ENCODE results near the gene KRT7.

KRT7 gene

DNA sequence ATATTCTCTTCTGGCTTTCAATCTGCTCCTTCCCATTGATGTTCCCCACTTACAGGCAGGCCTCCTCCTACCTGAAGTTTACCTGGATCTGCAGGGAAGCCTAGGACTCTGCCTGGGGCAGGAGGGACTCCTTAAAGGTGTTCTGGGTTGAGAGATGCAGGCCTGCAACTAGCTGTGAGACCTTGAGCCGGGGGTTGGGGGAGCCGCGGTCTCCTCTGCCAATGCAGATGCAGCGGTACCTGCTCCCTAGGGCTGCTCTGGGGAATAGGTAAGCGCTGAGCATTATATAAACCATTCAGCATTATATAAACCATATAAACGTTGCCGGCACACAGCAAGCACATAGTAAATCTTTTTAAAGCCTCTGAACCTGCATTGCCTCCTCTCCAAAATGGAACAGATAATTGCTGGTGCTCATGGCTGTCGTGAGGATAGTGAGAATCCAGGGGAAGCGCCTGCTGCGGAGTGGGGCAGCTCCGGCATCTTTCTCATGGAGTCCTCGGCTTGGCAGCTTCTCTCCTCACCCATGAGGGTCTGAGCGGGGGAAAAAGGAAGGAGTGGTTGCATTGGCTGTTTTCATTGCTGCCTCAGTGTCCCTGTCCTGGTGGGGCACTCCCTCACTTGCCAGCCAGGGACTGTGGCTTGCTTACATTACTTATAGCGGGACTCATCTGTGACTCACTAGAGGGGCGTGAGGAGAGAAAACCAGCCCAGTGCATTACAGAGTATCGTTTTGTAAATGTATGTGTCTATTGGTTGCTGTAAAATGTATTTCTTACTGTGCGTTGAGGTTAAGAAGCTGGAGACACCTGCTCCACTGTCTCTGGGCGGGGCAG is 28.7 kb upstream of the KRT7 start:
- DNase-seq (ENCODE audit: low read depth, low spot score), result peak; percentile 50
- TF ChIP-seq, protein P1, sequence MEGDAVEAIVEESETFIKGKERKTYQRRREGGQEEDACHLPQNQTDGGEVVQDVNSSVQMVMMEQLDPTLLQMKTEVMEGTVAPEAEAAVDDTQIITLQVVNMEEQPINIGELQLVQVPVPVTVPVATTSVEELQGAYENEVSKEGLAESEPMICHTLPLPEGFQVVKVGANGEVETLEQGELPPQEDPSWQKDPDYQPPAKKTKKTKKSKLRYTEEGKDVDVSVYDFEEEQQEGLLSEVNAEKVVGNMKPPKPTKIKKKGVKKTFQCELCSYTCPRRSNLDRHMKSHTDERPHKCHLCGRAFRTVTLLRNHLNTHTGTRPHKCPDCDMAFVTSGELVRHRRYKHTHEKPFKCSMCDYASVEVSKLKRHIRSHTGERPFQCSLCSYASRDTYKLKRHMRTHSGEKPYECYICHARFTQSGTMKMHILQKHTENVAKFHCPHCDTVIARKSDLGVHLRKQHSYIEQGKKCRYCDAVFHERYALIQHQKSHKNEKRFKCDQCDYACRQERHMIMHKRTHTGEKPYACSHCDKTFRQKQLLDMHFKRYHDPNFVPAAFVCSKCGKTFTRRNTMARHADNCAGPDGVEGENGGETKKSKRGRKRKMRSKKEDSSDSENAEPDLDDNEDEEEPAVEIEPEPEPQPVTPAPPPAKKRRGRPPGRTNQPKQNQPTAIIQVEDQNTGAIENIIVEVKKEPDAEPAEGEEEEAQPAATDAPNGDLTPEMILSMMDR (IDR thresholded peaks at IDR 0.05; ENCODE audit: low read depth, low read length), result no peak
- in situ Hi-C loops (cut with HindIII; ENCODE audit: low sequenced_read_pairs), result no loop called here
- H3K4me3 ChIP-seq (ENCODE audit: low read depth, low read length), result no peak overlapping the region

- in situ Hi-C loops (cut with HindIII; ENCODE audit: low sequenced_read_pairs), result no loop called here
- no peak overlapping the region for H3K4me3 ChIP-seq (ENCODE audit: low read depth, low read length)
- TF ChIP-seq, protein P1 (IDR thresholded peaks at IDR 0.05; ENCODE audit: low read depth, low read length), result no peak
- no peak for DNase-seq (ENCODE audit: low read depth, low spot score)
Measured at GRCh38 chr12:52204931-52205505, 28.0 kb upstream of the KRT7 start.

GRCh38 chr12:52205612-52206303 is 27.3 kb upstream of the KRT7 start:
- no peak overlapping the region for H3K4me3 ChIP-seq (ENCODE audit: low read depth, low read length)
- in situ Hi-C loops (cut with HindIII; ENCODE audit: low sequenced_read_pairs), result no loop called here
- DNase-seq (ENCODE audit: low read depth, low spot score), result no peak
- TF ChIP-seq, protein P1 (IDR thresholded peaks at IDR 0.05; ENCODE audit: low read depth, low read length), result no peak

- no peak overlapping the region for H3K4me3 ChIP-seq (ENCODE audit: low read depth, low read length)
- TF ChIP-seq, protein P1 (IDR thresholded peaks at IDR 0.05; ENCODE audit: low read depth, low read length), result no peak
- DNase-seq (ENCODE audit: low read depth, low spot score), result no peak
- in situ Hi-C loops (cut with HindIII; ENCODE audit: low sequenced_read_pairs), result no loop called here
Measured at GRCh38 chr12:52206304-52207040, 26.6 kb upstream of the KRT7 start.

DNA sequence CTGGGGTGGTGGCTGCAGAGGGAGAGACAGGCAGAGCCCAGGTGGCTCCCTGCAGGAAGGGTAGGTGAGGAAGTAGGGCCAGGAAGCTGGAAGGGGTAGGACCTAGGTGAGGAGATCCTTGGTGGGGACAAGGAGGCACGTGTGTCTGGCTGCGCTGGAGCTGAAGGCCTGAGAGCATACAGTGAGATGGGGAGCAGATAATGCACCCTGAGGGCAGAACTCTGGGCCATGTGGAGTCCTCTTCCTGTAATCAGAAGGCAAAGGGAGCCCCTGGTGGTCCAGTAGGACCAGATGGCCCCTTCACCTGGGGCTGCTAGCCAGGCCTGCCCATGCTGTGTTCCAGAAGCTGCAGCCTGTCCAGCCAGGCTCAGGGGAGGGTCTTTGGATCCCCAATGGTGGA is 25.9 kb upstream of the KRT7 start:
- in situ Hi-C loops (cut with HindIII; ENCODE audit: low sequenced_read_pairs), result no loop called here
- DNase-seq (ENCODE audit: low read depth, low spot score), result no peak
- TF ChIP-seq, protein P1 (IDR thresholded peaks at IDR 0.05; ENCODE audit: low read depth, low read length), result no peak
- no peak overlapping the region for H3K4me3 ChIP-seq (ENCODE audit: low read depth, low read length)

DNA sequence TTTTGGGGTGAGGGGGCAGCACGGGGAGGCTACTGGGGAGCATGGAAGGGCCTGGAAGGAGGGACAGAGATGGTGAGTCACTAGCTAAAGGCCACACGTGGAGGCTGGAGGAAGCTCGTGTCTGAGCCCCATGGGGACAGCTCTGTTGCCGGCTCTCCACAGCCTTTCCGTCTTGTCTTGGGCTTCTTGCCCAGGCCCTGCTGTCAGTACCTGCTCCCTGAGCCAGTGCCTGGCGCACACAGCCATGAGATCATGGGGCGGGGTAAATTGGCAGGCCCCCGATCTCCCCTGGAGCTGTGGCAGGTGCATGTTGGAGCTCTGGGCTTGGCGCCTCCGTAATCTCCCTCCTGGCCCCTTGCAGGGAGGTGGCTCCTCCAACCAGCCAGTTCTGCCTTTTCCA is 25.1 kb upstream of the KRT7 start:
- DNase-seq (ENCODE audit: low read depth, low spot score), result peak; percentile 55
- TF ChIP-seq, protein P1 (IDR thresholded peaks at IDR 0.05; ENCODE audit: low read depth, low read length), result no peak
- no peak overlapping the region for H3K4me3 ChIP-seq (ENCODE audit: low read depth, low read length)
- in situ Hi-C loops (cut with HindIII; ENCODE audit: low sequenced_read_pairs), result no loop called here

All from astrocyte of the spinal cord (primary cell).